Transverse colon (tissue), 4 donors: ENCODE data around the gene OTC.

ENCODE experiments used
- CTCF ChIP-seq, 5 experiments: fragments of 200-600 bp in 3 of 5; fragments of 450-650 bp in 2 of 5; sonication (generic) in 3 of 5; IDR thresholded peaks; 1 replicate in 2 of 5; 2 replicates in 3 of 5; pipeline ENCODE4 v1.5.1; 2016 to 2017; ENCODE audit warnings: antibody characterized with exemption in 5 of 5, inconsistent platforms in 3 of 5, mild to moderate bottlenecking in 2 of 5, moderate library complexity in 1 of 5
- EP300 ChIP-seq: sonication (generic); formaldehyde crosslinking; IDR thresholded peaks from one replicate; pipeline ENCODE4 v1.6.1; 2017; ENCODE audit warnings: antibody characterized with exemption, low read depth
- POLR2A ChIP-seq: fragments of 450-650 bp; IDR thresholded peaks from one replicate; pipeline ENCODE4 v1.6.1; 2016; ENCODE audit warnings: antibody characterized with exemption, mild to moderate bottlenecking, moderate library complexity
- POLR2AphosphoS5 ChIP-seq, 3 donors: sonication (generic); formaldehyde crosslinking; IDR thresholded peaks; one replicate each; pipeline ENCODE4 v1.6.1; 2016; ENCODE audit warnings: antibody characterized with exemption in 3 of 3

- TF ChIP-seq POLR2A (no peak), CTCF (IDR thresholded peaks at IDR 0.05) (no peak), EP300 (no peak), POLR2AphosphoS5 (IDR thresholded peaks at IDR 0.05) (no peak)
These were observed 85.9 kb downstream of the OTC start for GRCh38 chrX:38438321-38438720.
